H1 (cell line): ENCODE data around the gene EPM2A. TPM values are rescaled to one million over a fixed set of nuclear protein-coding genes. Genes with fewer than 3 reads are reported as not detected.

Source experiments
- CTCF ChIA-PET: fragments of 300-600 bp; sonication (Branson Sonifier 250); formaldehyde crosslinking; loops from one replicate; lab custom pipeline; 2021; ENCODE audit not compliant: partially characterized antibody; lab: Charles Lee
- POLR2A ChIA-PET: fragments of 300-600 bp; sonication (Branson Sonifier 250); formaldehyde crosslinking; loops from one replicate; lab custom pipeline; 2021; ENCODE audit warnings: inconsistent platforms; ENCODE audit not compliant: partially characterized antibody; lab: Charles Lee
- DNase-seq, 2 experiments: peaks; one replicate each; pipeline versions ENCODE4 v3.0.0 to v3.0.0-alpha.2; 2010 to 2022; ENCODE audit warnings: low spot score in 2 of 2, low read depth in 1 of 2, mixed read lengths in 1 of 2
- FAIRE-seq: peaks from 2 replicates; lab custom pipeline; 2011; peaks lifted over from hg19 to GRCh38; lab: Jason Lieb, UNC
- H2AFZ ChIP-seq: 2 replicates; pipeline ENCODE4 v1.8.1; 2012; ENCODE audit warnings: low read length, inconsistent platforms
- H2AK5ac ChIP-seq: 2 replicates; pipeline ENCODE4 v1.6.1; 2013; ENCODE audit warnings: low read depth, low read length
- H2BK120ac ChIP-seq: replicated peaks from 2 replicates; pipeline ENCODE3; 2013; ENCODE audit warnings: low read depth, low read length, inconsistent platforms
- H2BK12ac ChIP-seq: 2 replicates; pipeline ENCODE4 v1.6.1; 2013; ENCODE audit warnings: low read depth, low read length
- H2BK15ac ChIP-seq: 2 replicates; pipeline ENCODE4 v1.6.1; 2013; ENCODE audit warnings: low read length
- H2BK20ac ChIP-seq: 2 replicates; pipeline ENCODE4 v1.6.1; 2013; ENCODE audit warnings: low read length
- H2BK5ac ChIP-seq: 2 replicates; pipeline ENCODE4 v1.6.1; 2013; ENCODE audit warnings: low read depth, low read length
- H3K14ac ChIP-seq: 2 replicates; pipeline ENCODE4 v1.6.1; 2013; ENCODE audit warnings: inconsistent platforms; ENCODE audit not compliant: insufficient read length
- H3K18ac ChIP-seq: 2 replicates; pipeline ENCODE4 v1.6.1; 2013; ENCODE audit warnings: low read length; ENCODE audit errors: extremely low read depth
- H3K23ac ChIP-seq: 2 replicates; pipeline ENCODE4 v1.6.1; 2013; ENCODE audit warnings: inconsistent platforms; ENCODE audit not compliant: insufficient read length
- H3K23me2 ChIP-seq: 2 replicates; pipeline ENCODE4 v1.6.1; 2013; ENCODE audit warnings: low read depth, low read length
- H3K27ac ChIP-seq: 2 replicates; pipeline ENCODE4 v1.6.1; 2011; ENCODE audit warnings: low read depth, low read length, inconsistent platforms
- H3K27me3 ChIP-seq, 4 experiments: replicated peaks in 1 of 4; 1 replicate in 1 of 4; 2 replicates in 3 of 4; pipeline versions ENCODE4 v1.6.1 to v1.8.1; 2011 to 2013; ENCODE audit warnings: low read length in 3 of 4, mild to moderate bottlenecking in 3 of 4, inconsistent platforms in 2 of 4, mixed read lengths in 2 of 4, moderate library complexity in 1 of 4; ENCODE audit not compliant: control insufficient read depth in 3 of 4, insufficient read depth in 3 of 4; ENCODE audit errors: extremely low read depth in 1 of 4
- H3K36me3 ChIP-seq, 4 experiments: 2 replicates each; pipeline versions ENCODE4 v1.6.1 to v1.8.1; 2011 to 2013; ENCODE audit warnings: mild to moderate bottlenecking in 4 of 4, low read length in 3 of 4, moderate library complexity in 2 of 4, control low read depth in 1 of 4, inconsistent platforms in 1 of 4; ENCODE audit not compliant: insufficient read depth in 4 of 4, control insufficient read depth in 2 of 4
- H3K4ac ChIP-seq: replicated peaks from 2 replicates; pipeline ENCODE3; 2013; ENCODE audit warnings: low read length, low read depth, mixed read lengths, inconsistent platforms; ENCODE audit not compliant: insufficient read length
- H3K4me1 ChIP-seq, 4 experiments: replicated peaks in 1 of 4; 1 replicate in 1 of 4; 2 replicates in 3 of 4; pipeline versions ENCODE4 v1.6.1 to v1.8.1; 2011 to 2013; ENCODE audit warnings: low read length in 3 of 4, inconsistent platforms in 2 of 4, mixed read lengths in 1 of 4; ENCODE audit not compliant: insufficient read depth in 4 of 4, control insufficient read depth in 3 of 4
- H3K4me2 ChIP-seq, 2 experiments: 2 replicates each; pipeline versions ENCODE4 v1.6.1 to v1.8.1; 2011 to 2013; ENCODE audit warnings: low read depth in 2 of 2, low read length in 2 of 2, control low read depth in 1 of 2, inconsistent platforms in 1 of 2, mild to moderate bottlenecking in 1 of 2; ENCODE audit not compliant: insufficient read depth in 1 of 2
- H3K4me3 ChIP-seq, 4 experiments: fragments of 200-600, 300-600 bp in 1 of 4; sonication (generic), shearing (Covaris generic), sonication (Bioruptor Twin) in 1 of 4; 2 replicates each; pipeline versions ENCODE4 v1.5.1 to v1.8.1; 2011 to 2016; ENCODE audit warnings: low read length in 4 of 4, low read depth in 3 of 4, control low read depth in 2 of 4, inconsistent platforms in 2 of 4, mild to moderate bottlenecking in 2 of 4, mixed read lengths in 1 of 4, moderate library complexity in 1 of 4; ENCODE audit not compliant: insufficient read depth in 2 of 4; ENCODE audit errors: extremely low read depth in 1 of 4
- H3K56ac ChIP-seq: replicated peaks from 2 replicates; pipeline ENCODE3; 2013; ENCODE audit warnings: low read depth, mild to moderate bottlenecking, mixed read lengths, low read length, inconsistent platforms; ENCODE audit not compliant: insufficient read length
- H3K79me1 ChIP-seq: 2 replicates; pipeline ENCODE4 v1.6.1; 2013; ENCODE audit warnings: low read depth, low read length, control low read depth
- H3K79me2 ChIP-seq, 2 experiments: 2 replicates each; pipeline versions ENCODE4 v1.6.1 to v1.8.1; 2012 to 2013; ENCODE audit warnings: low read length in 2 of 2, mild to moderate bottlenecking in 2 of 2, inconsistent platforms in 1 of 2; ENCODE audit not compliant: insufficient read depth in 2 of 2, control insufficient read depth in 1 of 2
- H3K9ac ChIP-seq, 4 experiments: replicated peaks in 1 of 4; 1 replicate in 1 of 4; 2 replicates in 3 of 4; pipeline versions ENCODE4 v1.6.1 to v1.8.1; 2011 to 2013; ENCODE audit warnings: low read depth in 3 of 4, low read length in 3 of 4, control low read depth in 2 of 4, mild to moderate bottlenecking in 2 of 4, moderate library complexity in 2 of 4, inconsistent platforms in 1 of 4; ENCODE audit errors: extremely low read depth in 1 of 4
- H3K9me3 ChIP-seq, 2 experiments: 2 replicates each; pipeline versions ENCODE4 v1.6.1 to v1.8.1; 2012 to 2013; ENCODE audit warnings: mild to moderate bottlenecking in 2 of 2, moderate library complexity in 2 of 2, control low read depth in 1 of 2, inconsistent platforms in 1 of 2, low read depth in 1 of 2, low read length in 1 of 2, mixed read lengths in 1 of 2; ENCODE audit not compliant: insufficient read depth in 2 of 2
- H4K20me1 ChIP-seq, 2 experiments: replicated peaks in 1 of 2; 2 replicates each; pipeline versions ENCODE3 to v1.8.1; 2011 to 2013; ENCODE audit warnings: inconsistent platforms in 2 of 2, low read length in 2 of 2, mild to moderate bottlenecking in 1 of 2; ENCODE audit not compliant: insufficient read depth in 2 of 2, control insufficient read depth in 1 of 2
- H4K5ac ChIP-seq: 2 replicates; pipeline ENCODE4 v1.6.1; 2013; ENCODE audit warnings: low read length, low read depth, mixed read lengths, inconsistent platforms; ENCODE audit not compliant: insufficient read length
- H4K8ac ChIP-seq: 2 replicates; pipeline ENCODE4 v1.8.0; 2013; ENCODE audit warnings: mild to moderate bottlenecking, moderate library complexity, low read length, inconsistent platforms; ENCODE audit not compliant: insufficient read depth; ENCODE audit errors: extremely low read depth
- H4K91ac ChIP-seq: replicated peaks from 2 replicates; pipeline ENCODE3; 2013; ENCODE audit warnings: low read length, mixed read lengths, inconsistent platforms; ENCODE audit not compliant: insufficient read length
- BCL11A ChIP-seq, 2 experiments: IDR thresholded peaks; one replicate each; pipeline ENCODE4 v1.6.1; 2011; ENCODE audit warnings: low read depth in 2 of 2, low read length in 2 of 2, mild to moderate bottlenecking in 2 of 2
- EP300 ChIP-seq, 2 experiments: IDR thresholded peaks; 1 replicate in 1 of 2; 2 replicates in 1 of 2; pipeline ENCODE4 v1.6.1; 2011 to 2012; ENCODE audit warnings: low read depth in 2 of 2, low read length in 2 of 2, mild to moderate bottlenecking in 2 of 2, borderline replicate concordance in 1 of 2, inconsistent platforms in 1 of 2, moderate library complexity in 1 of 2
- KDM4A ChIP-seq: IDR thresholded peaks from one replicate; pipeline ENCODE4 v1.7.1; 2012; ENCODE audit warnings: low read depth, mild to moderate bottlenecking, moderate library complexity, low read length, inconsistent platforms; ENCODE audit not compliant: severe bottlenecking
- PHF8 ChIP-seq: fragments of 200-600 bp; sonication (generic); conservative IDR thresholded peaks from 2 replicates; pipeline ENCODE4 v1.7.1; 2012; ENCODE audit warnings: low read depth, mild to moderate bottlenecking, inconsistent platforms, low read length, moderate library complexity
- SIRT6 ChIP-seq: IDR thresholded peaks from one replicate; pipeline ENCODE4 v1.7.1; 2012; ENCODE audit warnings: low read length, inconsistent platforms
- SUZ12 ChIP-seq: fragments of 200-600 bp; sonication (generic); IDR thresholded peaks from 2 replicates; pipeline ENCODE4 v1.6.1; 2012; ENCODE audit warnings: mild to moderate bottlenecking, inconsistent platforms, low read length, moderate library complexity, mixed read lengths
- TCF12 ChIP-seq: IDR thresholded peaks from 2 replicates; pipeline ENCODE4 v1.6.1; 2011; ENCODE audit warnings: low read depth, mild to moderate bottlenecking, low read length
- TEAD4 ChIP-seq: IDR thresholded peaks from 2 replicates; pipeline ENCODE4 v1.6.1; 2012; ENCODE audit warnings: low read depth, low read length, inconsistent platforms, mixed read lengths
- polyA plus RNA-seq, 7 experiments: library from polyadenylated mRNA; depleted of rRNA in 3 of 7; stranded (reverse) in 5 of 7; unstranded in 2 of 7; fragments of >200 nt in 5 of 7; fragments of 200-250 nt in 2 of 7; gene quantifications; 1 replicate in 5 of 7; 2 replicates in 1 of 7; 4 replicates in 1 of 7; pipeline versions ENCODE4 v1.2.1 to v1.2.3, GENCODE V29; 2011 to 2013; ENCODE audit warnings: missing spikeins in 2 of 7, mixed read lengths in 2 of 7
- total RNA-seq: library from RNA; stranded (reverse); fragmentation: NEBNext Ultra II Directional; extraction: Animal tissue kit (Norgen Biotek cat#: 25700); gene quantifications from 2 replicates; pipeline ENCODE4 v1.2.1, GENCODE V29; 2021
- TF ChIP-seq, protein P1 (sequence below): IDR thresholded peaks from 2 replicates; pipeline ENCODE4 v1.6.1; 2012; ENCODE audit warnings: low read length, inconsistent platforms
- TF ChIP-seq, protein P2 (sequence below): IDR thresholded peaks from 2 replicates; pipeline ENCODE4 v1.6.1; 2011; ENCODE audit warnings: low read depth, mild to moderate bottlenecking, low read length; ENCODE audit not compliant: insufficient read depth

The EPM2A gene
- total and polyA plus RNA-seq, 2 of the 8 experiments (the other 6 are each of a cell fraction or from before 2014, with no cell fraction given): 2.3 to 6.2 TPM

DNA sequence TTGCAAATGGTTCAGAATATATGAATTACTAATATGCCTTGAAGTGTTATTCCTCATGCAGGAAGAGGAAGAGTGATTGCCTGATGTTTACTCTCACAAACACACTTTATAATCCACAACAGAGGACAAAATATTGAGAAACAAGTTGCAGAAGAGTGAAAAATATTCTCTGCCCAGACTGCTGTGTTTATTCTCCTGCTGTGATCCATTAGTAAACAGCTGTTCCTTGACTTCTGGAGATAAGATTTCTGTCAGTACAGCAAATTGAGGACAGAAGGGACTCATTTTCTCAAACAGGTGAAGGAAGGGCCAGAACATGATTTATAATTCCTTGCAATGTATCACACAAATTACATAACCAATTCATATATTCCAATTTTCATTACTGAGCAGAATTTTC lies 148.0 kb downstream of the EPM2A start:
- TF ChIP-seq, protein P1, sequence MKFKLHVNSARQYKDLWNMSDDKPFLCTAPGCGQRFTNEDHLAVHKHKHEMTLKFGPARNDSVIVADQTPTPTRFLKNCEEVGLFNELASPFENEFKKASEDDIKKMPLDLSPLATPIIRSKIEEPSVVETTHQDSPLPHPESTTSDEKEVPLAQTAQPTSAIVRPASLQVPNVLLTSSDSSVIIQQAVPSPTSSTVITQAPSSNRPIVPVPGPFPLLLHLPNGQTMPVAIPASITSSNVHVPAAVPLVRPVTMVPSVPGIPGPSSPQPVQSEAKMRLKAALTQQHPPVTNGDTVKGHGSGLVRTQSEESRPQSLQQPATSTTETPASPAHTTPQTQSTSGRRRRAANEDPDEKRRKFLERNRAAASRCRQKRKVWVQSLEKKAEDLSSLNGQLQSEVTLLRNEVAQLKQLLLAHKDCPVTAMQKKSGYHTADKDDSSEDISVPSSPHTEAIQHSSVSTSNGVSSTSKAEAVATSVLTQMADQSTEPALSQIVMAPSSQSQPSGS: no peak
- TF ChIP-seq BCL11A (IDR thresholded peaks at IDR 0.05; ENCODE audit: low read depth in 2 of 2, low read length in 2 of 2) (no peak), TEAD4 (no peak), TCF12 (no peak), EP300 (IDR thresholded peaks at IDR 0.05; ENCODE audit: borderline replicate concordance in 1 of 2, low read depth in 2 of 2, low read length in 2 of 2) (no peak), PHF8 (no peak), SUZ12 (no peak), SIRT6 (no peak), KDM4A (no peak)
- TF ChIP-seq, protein P2, sequence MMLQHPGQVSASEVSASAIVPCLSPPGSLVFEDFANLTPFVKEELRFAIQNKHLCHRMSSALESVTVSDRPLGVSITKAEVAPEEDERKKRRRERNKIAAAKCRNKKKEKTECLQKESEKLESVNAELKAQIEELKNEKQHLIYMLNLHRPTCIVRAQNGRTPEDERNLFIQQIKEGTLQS: no peak
- H2BK120ac ChIP-seq: no peak overlapping the region
- no peak overlapping the region for H4K91ac ChIP-seq
- H2BK20ac ChIP-seq: no peak overlapping the region
- H3K9me3 ChIP-seq: no peaks in the 10 kb centered on the region; a peak in 1 of 4 replicates
- H3K4me2 ChIP-seq: no peak overlapping the region
- H3K14ac ChIP-seq: no peak overlapping the region
- H2AK5ac ChIP-seq: no peak overlapping the region
- no peak overlapping the region for H3K23ac ChIP-seq
- H3K36me3 ChIP-seq: no peaks in the 10 kb centered on the region
- H3K4me3 ChIP-seq: no peak overlapping the region
- DNase-seq (no peak), FAIRE-seq (no peak)
- no peak overlapping the region for H4K5ac ChIP-seq
- H4K8ac ChIP-seq: no peak overlapping the region
- H3K27me3 ChIP-seq: peaks cover 0 to 2% (median 0%) of the 10 kb centered on the region in 4 experiments; a peak in 1 of 7 replicates
- ChIA-PET POLR2A (no interaction called here), CTCF (interaction anchor here (0.7 kb wide), 1 partner anchor 171 kb away, joined by 3 read pairs; no protein-coding TSS in a partner anchor)
- no peak overlapping the region for H3K18ac ChIP-seq
- no peak overlapping the region for H2AFZ ChIP-seq
- no peak overlapping the region for H2BK5ac ChIP-seq
- no peak overlapping the region for H3K9ac ChIP-seq
- no peak overlapping the region for H3K27ac ChIP-seq
- peaks cover 0 to 4% (median 1%) of the 10 kb centered on the region in 4 experiments; a peak in 2 of 7 replicates for H3K4me1 ChIP-seq
- no peak overlapping the region for H2BK12ac ChIP-seq
- no peaks in the 10 kb centered on the region for H3K79me1 ChIP-seq
- H3K56ac ChIP-seq: no peak overlapping the region
- H3K4ac ChIP-seq: no peak overlapping the region
- H4K20me1 ChIP-seq: no peaks in the 10 kb centered on the region
- no peak overlapping the region for H2BK15ac ChIP-seq
- H3K79me2 ChIP-seq: no peaks in the 10 kb centered on the region
- no peaks in the 10 kb centered on the region for H3K23me2 ChIP-seq
